Cardiac muscle cell (in vitro differentiated cells and primary cell): ENCODE data around the gene PLXNA2. TPM values are rescaled to one million over a fixed set of nuclear protein-coding genes. Genes with fewer than 3 reads are reported as not detected.

Experiments
- DNase-seq, 2 donors: peaks; one replicate each; pipeline versions ENCODE4 v3.0.0 to v3.0.0-alpha.2; 2010 to 2017; ENCODE audit warnings: low read depth in 1 of 2, low spot score in 1 of 2
- H3K27ac ChIP-seq: fragments of 200-600 bp; sonication (generic); 2 replicates; pipeline ENCODE4 v1.5.1; 2016
- H3K27me3 ChIP-seq: fragments of 200-600 bp; sonication (generic); 2 replicates; pipeline ENCODE4 v1.6.0; 2016; ENCODE audit warnings: control low read depth
- H3K36me3 ChIP-seq: fragments of 200-600 bp; sonication (generic); 2 replicates; pipeline ENCODE4 v1.5.1; 2016; ENCODE audit warnings: control low read depth
- H3K4me1 ChIP-seq: fragments of 200-600 bp; sonication (generic); 2 replicates; pipeline ENCODE4 v1.8.1; 2017; ENCODE audit warnings: low read depth, mild to moderate bottlenecking, mixed run types
- H3K4me3 ChIP-seq: fragments of 200-600 bp; sonication (generic); 2 replicates; pipeline ENCODE4 v1.5.1; 2016; ENCODE audit warnings: mild to moderate bottlenecking
- H3K9me3 ChIP-seq: fragments of 200-600 bp; sonication (generic); 2 replicates; pipeline ENCODE4 v1.5.1; 2017; ENCODE audit warnings: low read depth, mild to moderate bottlenecking, control low read depth
- CTCF ChIP-seq: IDR thresholded peaks from 2 replicates; pipeline ENCODE4 v1.5.1; 2012; ENCODE audit warnings: low read depth, mild to moderate bottlenecking, low read length
- polyA plus RNA-seq: library from polyadenylated mRNA; unstranded; fragments of >200 nt; fragmentation: Nextera tagmentation; extraction: Ambion mirVana; gene quantifications from 2 replicates; pipeline ENCODE4 v1.2.1, GENCODE V29; 2016
- total RNA-seq: library from RNA; depleted of rRNA; stranded (reverse); fragments of >200 nt; gene quantifications from 2 replicates; pipeline ENCODE4 v1.2.3, GENCODE V29; 2016

PLXNA2 gene
- total and polyA plus RNA-seq, 2 experiments from 2014 or later: 23.2 to 55.3 TPM

GRCh38 chr1:208002078-208002477 is 242.1 kb downstream of the PLXNA2 start:
- H3K27ac ChIP-seq: no peak overlapping the region
- no peaks in the 10 kb centered on the region for H3K36me3 ChIP-seq
- no peaks in the 10 kb centered on the region for H3K4me1 ChIP-seq
- no peak for DNase-seq
- no peak overlapping the region for H3K4me3 ChIP-seq
- no peaks in the 10 kb centered on the region for H3K27me3 ChIP-seq
- no peaks in the 10 kb centered on the region for H3K9me3 ChIP-seq
- TF ChIP-seq CTCF: no peak

GRCh38 chr1:208000504-208000903 is 243.7 kb downstream of the PLXNA2 start:
- Histone ChIP-seq H3K9me3 (no peaks in the 10 kb centered on the region), H3K27ac (no peak overlapping the region), H3K4me3 (no peak overlapping the region), H3K4me1 (no peaks in the 10 kb centered on the region), H3K36me3 (no peaks in the 10 kb centered on the region), H3K27me3 (peaks cover under 1% of the 10 kb centered on the region)
- DNase-seq: no peak
- no peak for TF ChIP-seq CTCF

GRCh38 chr1:207999972-208000371 is 244.2 kb downstream of the PLXNA2 start:
- Histone ChIP-seq H3K4me3 (no peak overlapping the region), H3K9me3 (no peaks in the 10 kb centered on the region), H3K27me3 (peaks cover 2% of the 10 kb centered on the region), H3K27ac (no peak overlapping the region), H3K36me3 (no peaks in the 10 kb centered on the region), H3K4me1 (no peaks in the 10 kb centered on the region)
- TF ChIP-seq CTCF: no peak
- DNase-seq: no peak

GRCh38 chr1:207999274-207999915 is 244.8 kb downstream of the PLXNA2 start:
- Histone ChIP-seq H3K9me3 (no peaks in the 10 kb centered on the region), H3K36me3 (no peaks in the 10 kb centered on the region), H3K27ac (no peak overlapping the region), H3K4me1 (no peaks in the 10 kb centered on the region), H3K27me3 (peaks cover 2% of the 10 kb centered on the region), H3K4me3 (no peak overlapping the region)
- DNase-seq: no peak
- no peak for TF ChIP-seq CTCF

- Histone ChIP-seq H3K4me3 (no peak overlapping the region), H3K27me3 (peaks cover 2% of the 10 kb centered on the region), H3K36me3 (no peaks in the 10 kb centered on the region), H3K27ac (no peak overlapping the region), H3K9me3 (no peaks in the 10 kb centered on the region), H3K4me1 (no peaks in the 10 kb centered on the region)
- no peak for DNase-seq
- no peak for TF ChIP-seq CTCF
Observed at GRCh38 chr1:207998691-207999090, 245.5 kb downstream of the PLXNA2 start.
